Hematopoietic multipotent progenitor cell treated with erythropoietin and hydrocortisone succinate and interleukin-3 and kit ligand, for 4 days (in vitro differentiated cells): ENCODE measurements around the gene METTL8.
"Not testable (repeated sequence)": the region's sequence is repeated elsewhere in the genome, so short reads cannot be mapped to it uniquely, and the experiment has no call there.

ENCODE experiments used
- DNase-seq: peaks from one replicate; pipeline ENCODE4 v3.0.0-alpha.2; 2015

METTL8 gene

GRCh38 chr2:171422710-171423495, 10.9 kb downstream of the METTL8 start:
- not testable (repeated sequence) for DNase-seq

GRCh38 chr2:171420728-171421563, 12.8 kb downstream of the METTL8 start:
- no peak for DNase-seq

GRCh38 chr2:171419333-171419732, 14.5 kb downstream of the METTL8 start:
- DNase-seq = no peak

- DNase-seq = peak; percentile 93
Measured at GRCh38 chr2:171416009-171416926, 17.5 kb downstream of the METTL8 start.

- DNase-seq = peak; percentile 66
Measured at GRCh38 chr2:171414645-171415044, 19.1 kb downstream of the METTL8 start.

- DNase-seq = no peak
Measured at GRCh38 chr2:171412571-171413175, 21.1 kb downstream of the METTL8 start.

- DNase-seq = no peak
Measured at GRCh38 chr2:171411791-171412483, 21.9 kb downstream of the METTL8 start.

- DNase-seq = no peak
Measured at GRCh38 chr2:171411214-171411613, 22.6 kb downstream of the METTL8 start.

- DNase-seq = no peak
Measured at GRCh38 chr2:171410624-171411023, 23.2 kb downstream of the METTL8 start.

GRCh38 chr2:171410101-171410500, 23.7 kb downstream of the METTL8 start:
- no peak for DNase-seq

GRCh38 chr2:171409436-171409971, 24.3 kb downstream of the METTL8 start:
- DNase-seq = no peak

GRCh38 chr2:171407676-171408044, 26.1 kb downstream of the METTL8 start:
- DNase-seq = no peak

- peak; percentile 53 for DNase-seq
Measured at GRCh38 chr2:171407030-171407675, 26.6 kb downstream of the METTL8 start.

GRCh38 chr2:171406044-171406443, 27.7 kb downstream of the METTL8 start:
- no peak for DNase-seq

- no peak for DNase-seq
Measured at GRCh38 chr2:171405546-171405945, 28.2 kb downstream of the METTL8 start.

GRCh38 chr2:171404719-171405118, 29.1 kb downstream of the METTL8 start:
- no peak for DNase-seq

- DNase-seq = no peak
Measured at GRCh38 chr2:171404261-171404660, 29.5 kb downstream of the METTL8 start.

GRCh38 chr2:171402906-171403580, 30.7 kb downstream of the METTL8 start:
- no peak for DNase-seq

- no peak for DNase-seq
Measured at GRCh38 chr2:171401947-171402346, 31.8 kb downstream of the METTL8 start.

GRCh38 chr2:171400395-171400794, 33.4 kb downstream of the METTL8 start:
- DNase-seq = no peak

- no peak for DNase-seq
Measured at GRCh38 chr2:171399292-171399691, 34.5 kb downstream of the METTL8 start.
